SK-N-SH treated with all-trans-retinoic acid at 6 μM for 48 hours (cell line): ENCODE results near the gene TMC7.

Source experiments
- ISL1 ChIP-seq: fragments of 250-450 bp; sonication (Bioruptor Pico); IDR thresholded peaks from 2 replicates; pipeline ENCODE4 v2.1.2; 2022; ENCODE audit warnings: mild to moderate bottlenecking, moderate library complexity
- SNAI2 ChIP-seq: fragments of 250-450 bp; sonication (Bioruptor Pico); IDR thresholded peaks from 2 replicates; pipeline ENCODE4 v1.5.0; 2020; ENCODE audit warnings: mild to moderate bottlenecking, moderate library complexity
- ZFP3 ChIP-seq: fragments of 250-450 bp; sonication (Bioruptor Pico); IDR thresholded peaks from 2 replicates; pipeline ENCODE4 v1.5.0; 2020; ENCODE audit warnings: mild to moderate bottlenecking, moderate library complexity
- ZFP30 ChIP-seq: fragments of 450-650 bp; formaldehyde crosslinking; IDR thresholded peaks from 2 replicates; pipeline ENCODE4 v1.5.0; 2022; ENCODE audit warnings: mild to moderate bottlenecking, moderate library complexity
- TF ChIP-seq, protein P1 (sequence below): fragments of 250-450 bp; sonication (Bioruptor Pico); IDR thresholded peaks from 2 replicates; pipeline ENCODE4 v1.8.0; 2020; ENCODE audit warnings: mild to moderate bottlenecking, moderate library complexity, borderline replicate concordance

DNA sequence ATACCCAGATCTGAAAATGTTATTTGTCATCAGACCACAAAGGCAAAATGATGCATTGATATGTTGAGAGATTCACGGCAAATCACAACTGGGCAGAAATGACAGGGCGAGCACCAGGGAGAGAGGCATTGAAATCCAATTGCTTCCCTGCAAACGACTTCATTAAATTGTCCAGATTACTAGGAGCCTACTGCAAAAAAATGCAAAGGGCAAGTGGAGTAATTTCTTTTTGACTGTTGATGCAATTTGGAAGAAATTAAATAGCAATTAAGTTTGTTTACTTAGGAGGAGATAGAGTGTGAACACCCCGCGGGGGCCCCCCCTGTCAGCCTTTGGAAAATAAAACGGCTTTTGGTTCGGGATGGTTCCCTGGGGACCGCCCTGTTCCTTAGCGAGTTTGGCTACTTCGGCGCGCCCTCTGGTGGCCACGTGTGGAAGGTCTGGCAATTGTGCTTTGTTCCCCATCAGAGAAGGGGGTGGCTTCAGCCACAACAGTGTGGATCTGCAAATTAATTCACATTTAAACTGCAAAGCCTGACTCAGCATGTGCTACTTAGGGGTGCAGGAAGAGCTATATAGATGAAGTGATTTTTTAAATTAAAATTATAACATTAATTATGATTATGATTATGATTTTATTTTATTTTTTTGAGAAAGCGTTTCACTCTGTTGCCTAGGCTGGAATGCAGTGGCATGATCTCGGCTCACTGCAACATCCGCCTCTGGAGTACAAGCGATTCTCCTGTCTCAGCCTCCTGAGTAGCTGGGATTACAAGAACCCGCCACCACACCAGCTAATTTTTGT lies 14.5 kb upstream of the TMC7 start:
- TF ChIP-seq ZFP30 (no peak), SNAI2 (no peak), ISL1 (no peak), ZFP3 (CRISPR knock-in tag) (no peak)
- TF ChIP-seq, protein P1, sequence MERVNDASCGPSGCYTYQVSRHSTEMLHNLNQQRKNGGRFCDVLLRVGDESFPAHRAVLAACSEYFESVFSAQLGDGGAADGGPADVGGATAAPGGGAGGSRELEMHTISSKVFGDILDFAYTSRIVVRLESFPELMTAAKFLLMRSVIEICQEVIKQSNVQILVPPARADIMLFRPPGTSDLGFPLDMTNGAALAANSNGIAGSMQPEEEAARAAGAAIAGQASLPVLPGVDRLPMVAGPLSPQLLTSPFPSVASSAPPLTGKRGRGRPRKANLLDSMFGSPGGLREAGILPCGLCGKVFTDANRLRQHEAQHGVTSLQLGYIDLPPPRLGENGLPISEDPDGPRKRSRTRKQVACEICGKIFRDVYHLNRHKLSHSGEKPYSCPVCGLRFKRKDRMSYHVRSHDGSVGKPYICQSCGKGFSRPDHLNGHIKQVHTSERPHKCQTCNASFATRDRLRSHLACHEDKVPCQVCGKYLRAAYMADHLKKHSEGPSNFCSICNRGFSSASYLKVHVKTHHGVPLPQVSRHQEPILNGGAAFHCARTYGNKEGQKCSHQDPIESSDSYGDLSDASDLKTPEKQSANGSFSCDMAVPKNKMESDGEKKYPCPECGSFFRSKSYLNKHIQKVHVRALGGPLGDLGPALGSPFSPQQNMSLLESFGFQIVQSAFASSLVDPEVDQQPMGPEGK (CRISPR knock-in tag): 0 out of 2 replicates have a peak, but pooled peaks have one; percentile 66
